Measurements from ENCODE around the gene MACROH2A1. TPM values are rescaled to one million over a fixed set of nuclear protein-coding genes. Genes with fewer than 3 reads are reported as not detected.

MACROH2A1 gene
- total RNA-seq, 1 experiment from 2014 or later, result 566 TPM

- peak; percentile 15 for DNase-seq (ENCODE audit: low spot score)
Measured at GRCh38 chr5:135356522-135357318, 42.3 kb downstream of the MACROH2A1 start.

GRCh38 chr5:135355169-135355568 lies 43.9 kb downstream of the MACROH2A1 start:
- no peak for DNase-seq (ENCODE audit: low spot score)

- DNase-seq (ENCODE audit: low spot score), result no peak
Measured at GRCh38 chr5:135353952-135354721, 44.9 kb downstream of the MACROH2A1 start.

- no peak for DNase-seq (ENCODE audit: low spot score)
Measured at GRCh38 chr5:135350536-135350935, 48.5 kb downstream of the MACROH2A1 start.

GRCh38 chr5:135349886-135350285 lies 49.1 kb downstream of the MACROH2A1 start:
- no peak for DNase-seq (ENCODE audit: low spot score)

- no peak for DNase-seq (ENCODE audit: low spot score)
Measured at GRCh38 chr5:135349451-135349850, 49.6 kb downstream of the MACROH2A1 start.

- no peak for DNase-seq (ENCODE audit: low spot score)
Measured at GRCh38 chr5:135348918-135349317, 50.1 kb downstream of the MACROH2A1 start.

- DNase-seq (ENCODE audit: low spot score), result no peak
Measured at GRCh38 chr5:135347392-135347791, 51.6 kb downstream of the MACROH2A1 start.

GRCh38 chr5:135345956-135346731 lies 52.9 kb downstream of the MACROH2A1 start:
- DNase-seq (ENCODE audit: low spot score), result peak; percentile 42

GRCh38 chr5:135344349-135344748 lies 54.7 kb downstream of the MACROH2A1 start:
- DNase-seq (ENCODE audit: low spot score), result no peak

- DNase-seq (ENCODE audit: low spot score), result no peak
Measured at GRCh38 chr5:135343413-135343812, 55.6 kb downstream of the MACROH2A1 start.

GRCh38 chr5:135342551-135342875 lies 56.5 kb downstream of the MACROH2A1 start:
- DNase-seq (ENCODE audit: low spot score), result no peak

GRCh38 chr5:135341696-135342550 lies 57.1 kb downstream of the MACROH2A1 start:
- no peak for DNase-seq (ENCODE audit: low spot score)

- no peak for DNase-seq (ENCODE audit: low spot score)
Measured at GRCh38 chr5:135341016-135341666, 57.9 kb downstream of the MACROH2A1 start.

- no peak for DNase-seq (ENCODE audit: low spot score)
Measured at GRCh38 chr5:135340568-135340967, 58.5 kb downstream of the MACROH2A1 start.

- no peak for DNase-seq (ENCODE audit: low spot score)
Measured at GRCh38 chr5:135339623-135340022, 59.4 kb downstream of the MACROH2A1 start.

- no peak for DNase-seq (ENCODE audit: low spot score)
Measured at GRCh38 chr5:135339189-135339588, 59.8 kb downstream of the MACROH2A1 start.

- DNase-seq (ENCODE audit: low spot score), result no peak
Measured at GRCh38 chr5:135337064-135337463, 62.0 kb downstream of the MACROH2A1 start.

GRCh38 chr5:135335031-135335828 lies 63.8 kb downstream of the MACROH2A1 start:
- no peak for DNase-seq (ENCODE audit: low spot score)
